DOHH2 (cell line): ENCODE data around the gene CSF1.

Source experiments
- H3F3A ChIP-seq: fragments of 200-600 bp; sonication (generic), shearing (Covaris generic); 2 replicates; pipeline ENCODE4 v1.6.0; 2016; ENCODE audit warnings: antibody characterized with exemption, mild to moderate bottlenecking; ENCODE audit not compliant: control insufficient read depth, insufficient read depth
- H3K27ac ChIP-seq: fragments of 200-600 bp; sonication (generic); 2 replicates; pipeline ENCODE4 v1.5.1; 2014; ENCODE audit warnings: low read depth, mild to moderate bottlenecking, low read length, moderate library complexity
- H3K27me3 ChIP-seq: fragments of 200-600 bp; sonication (generic); 2 replicates; pipeline ENCODE4 v1.6.1; 2014; ENCODE audit warnings: mild to moderate bottlenecking, low read length, mixed read lengths; ENCODE audit not compliant: control insufficient read depth
- H3K36me3 ChIP-seq: fragments of 200-600 bp; sonication (generic); 2 replicates; pipeline ENCODE4 v1.6.1; 2014; ENCODE audit warnings: mild to moderate bottlenecking, low read length, moderate library complexity, mixed read lengths; ENCODE audit not compliant: control insufficient read depth
- H3K4me1 ChIP-seq: fragments of 200-600 bp; sonication (generic); 2 replicates; pipeline ENCODE4 v1.6.1; 2014; ENCODE audit warnings: mild to moderate bottlenecking, low read length, mixed read lengths; ENCODE audit not compliant: control insufficient read depth
- H3K4me2 ChIP-seq: fragments of 200-600 bp; sonication (generic); 2 replicates; pipeline ENCODE4 v1.6.0; 2014; ENCODE audit warnings: mild to moderate bottlenecking, low read length, moderate library complexity
- H3K4me3 ChIP-seq: fragments of 200-600 bp; sonication (generic); 2 replicates; pipeline ENCODE4 v1.5.1; 2014; ENCODE audit warnings: mild to moderate bottlenecking, low read length, mixed read lengths
- H3K79me2 ChIP-seq: fragments of 200-600 bp; sonication (generic); 2 replicates; pipeline ENCODE4 v1.6.1; 2014; ENCODE audit warnings: mild to moderate bottlenecking, low read length, mixed read lengths; ENCODE audit not compliant: control insufficient read depth
- H3K9me2 ChIP-seq: fragments of 200-600 bp; sonication (generic); replicated peaks from 2 replicates; pipeline ENCODE4 v1.6.1; 2014; ENCODE audit warnings: mild to moderate bottlenecking, low read length, mixed read lengths; ENCODE audit not compliant: control insufficient read depth
- H3K9me3 ChIP-seq: fragments of 200-600 bp; sonication (generic); 2 replicates; pipeline ENCODE4 v1.6.1; 2014; ENCODE audit warnings: antibody characterized with exemption, low read length, mixed read lengths; ENCODE audit not compliant: control insufficient read depth, insufficient read depth
- H4K20me1 ChIP-seq: fragments of 200-600 bp; sonication (generic); 2 replicates; pipeline ENCODE4 v1.6.0; 2014; ENCODE audit warnings: low read depth, mild to moderate bottlenecking, antibody characterized with exemption, low read length, moderate library complexity; ENCODE audit not compliant: control insufficient read depth, insufficient read depth
- CTCF ChIP-seq: fragments of 200-600 bp; sonication (generic); IDR thresholded peaks from one replicate; pipeline ENCODE4 v1.5.1; 2014; ENCODE audit warnings: antibody characterized with exemption, mild to moderate bottlenecking, low read depth, low read length; ENCODE audit not compliant: poor library complexity, severe bottlenecking
- EZH2phosphoT487 ChIP-seq: fragments of 200-600 bp; sonication (generic); IDR thresholded peaks from 2 replicates; pipeline ENCODE4 v1.6.1; 2017; ENCODE audit warnings: borderline replicate concordance, mild to moderate bottlenecking, antibody characterized with exemption, low read length, moderate library complexity, mixed read lengths

Gene CSF1

GRCh38 chr1:109930252-109930993 lies 19.8 kb downstream of the CSF1 start:
- Histone ChIP-seq H3K4me2 (no peak overlapping the region), H3K9me2 (no peaks in the 10 kb centered on the region), H3K79me2 (no peaks in the 10 kb centered on the region), H3K27ac (no peak overlapping the region), H3K36me3 (no peaks in the 10 kb centered on the region), H3K9me3 (no peaks in the 10 kb centered on the region), H3F3A (no peaks in the 10 kb centered on the region), H3K4me1 (no peaks in the 10 kb centered on the region), H3K27me3 (no peaks in the 10 kb centered on the region; the same call in 1 of the 2 replicates), H3K4me3 (no peak overlapping the region), H4K20me1 (no peaks in the 10 kb centered on the region)
- TF ChIP-seq CTCF (no peak), EZH2phosphoT487 (no peak)

GRCh38 chr1:109931189-109931731 lies 20.6 kb downstream of the CSF1 start:
- no peak for TF ChIP-seq EZH2phosphoT487
- Histone ChIP-seq H3K36me3 (no peaks in the 10 kb centered on the region), H3K9me2 (no peaks in the 10 kb centered on the region), H3K27ac (no peak overlapping the region), H3K4me3 (no peak overlapping the region), H3K4me1 (no peaks in the 10 kb centered on the region), H4K20me1 (no peaks in the 10 kb centered on the region), H3K4me2 (no peak overlapping the region), H3K27me3 (no peaks in the 10 kb centered on the region; the same call in 1 of the 2 replicates), H3K79me2 (no peaks in the 10 kb centered on the region), H3K9me3 (no peaks in the 10 kb centered on the region), H3F3A (no peaks in the 10 kb centered on the region)

GRCh38 chr1:109931911-109932636 lies 21.4 kb downstream of the CSF1 start:
- Histone ChIP-seq H3K79me2 (no peaks in the 10 kb centered on the region), H3K27ac (no peak overlapping the region), H3K4me2 (no peak overlapping the region), H3K4me1 (no peaks in the 10 kb centered on the region), H3K4me3 (no peak overlapping the region), H3K9me3 (no peaks in the 10 kb centered on the region), H3F3A (no peaks in the 10 kb centered on the region), H4K20me1 (no peaks in the 10 kb centered on the region), H3K9me2 (no peaks in the 10 kb centered on the region), H3K36me3 (no peaks in the 10 kb centered on the region), H3K27me3 (no peaks in the 10 kb centered on the region; the same call in 1 of the 2 replicates)
- TF ChIP-seq EZH2phosphoT487 (no peak), CTCF (no peak)

DNA sequence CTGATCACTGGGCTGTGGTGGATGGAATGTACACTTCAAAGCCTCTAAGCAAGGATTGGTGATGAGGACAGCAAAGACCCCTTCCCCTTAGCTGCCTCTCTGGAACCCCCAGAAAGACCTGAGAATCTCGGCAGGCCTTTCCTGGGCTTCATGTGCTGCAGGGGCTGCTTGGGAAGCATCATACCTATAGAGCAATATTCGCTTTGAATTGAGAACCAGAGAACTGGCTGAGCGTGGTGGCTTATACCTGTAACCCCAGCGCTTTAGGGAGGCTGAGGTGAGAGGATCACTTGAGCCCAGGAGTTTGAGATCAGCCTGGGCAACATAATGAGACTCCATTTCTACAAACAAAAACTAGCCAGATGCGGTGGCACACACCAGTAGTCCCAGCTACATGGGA lies 22.0 kb downstream of the CSF1 start:
- Histone ChIP-seq H3K4me1 (no peaks in the 10 kb centered on the region), H3K79me2 (no peaks in the 10 kb centered on the region), H3F3A (no peaks in the 10 kb centered on the region), H3K9me3 (no peaks in the 10 kb centered on the region), H4K20me1 (no peaks in the 10 kb centered on the region), H3K27me3 (no peaks in the 10 kb centered on the region; the same call in 1 of the 2 replicates), H3K4me2 (no peak overlapping the region), H3K4me3 (no peak overlapping the region), H3K9me2 (no peaks in the 10 kb centered on the region), H3K36me3 (no peaks in the 10 kb centered on the region), H3K27ac (no peak overlapping the region)
- TF ChIP-seq CTCF: no peak
- no peak for TF ChIP-seq EZH2phosphoT487
